GM18526 (cell line): Measurements from ENCODE around the gene RASGEF1C.

Source experiments
- POLR2A ChIP-seq: IDR thresholded peaks from 3 replicates; pipeline ENCODE4 v1.6.1; 2011; ENCODE audit not compliant: insufficient read length; ENCODE audit errors: extremely low read depth

RASGEF1C gene

GRCh38 chr5:180209137-180209581, at the start of gene RASGEF1C:
Gene RASGEF1C, minus strand, starts transcription at chr5:180209211. Its CDS starts 71,159 bp downstream, at chr5:180138052.
- TF ChIP-seq POLR2A = no peak

- no peak for TF ChIP-seq POLR2A
Measured at GRCh38 chr5:180253036-180253824, 44.2 kb upstream of the RASGEF1C start.

- TF ChIP-seq POLR2A = no peak
Measured at GRCh38 chr5:180251887-180252286, 42.9 kb upstream of the RASGEF1C start.

GRCh38 chr5:180251141-180251540, 42.1 kb upstream of the RASGEF1C start:
- no peak for TF ChIP-seq POLR2A

DNA sequence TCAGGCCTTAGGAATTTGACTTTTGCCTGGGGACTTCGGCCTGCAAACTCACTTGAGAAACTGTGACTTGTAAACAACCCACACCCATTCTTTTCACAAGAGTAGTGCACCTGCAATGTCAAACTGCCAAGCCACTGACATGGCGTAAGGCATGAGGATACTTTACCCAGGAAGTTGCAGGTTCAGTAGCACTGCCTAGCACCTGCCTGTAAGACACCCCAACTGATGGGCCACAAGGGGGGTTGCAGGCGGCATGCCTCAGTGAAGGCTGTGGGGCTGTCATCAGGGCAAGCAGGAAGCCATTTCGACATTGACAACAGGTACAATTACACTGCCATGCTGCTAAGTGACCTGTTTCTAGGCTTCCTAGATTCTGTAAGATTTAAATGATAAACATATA, 41.3 kb upstream of the RASGEF1C start:
- TF ChIP-seq POLR2A = no peak

- TF ChIP-seq POLR2A = no peak
Measured at GRCh38 chr5:180241600-180241999, 32.6 kb upstream of the RASGEF1C start.

DNA sequence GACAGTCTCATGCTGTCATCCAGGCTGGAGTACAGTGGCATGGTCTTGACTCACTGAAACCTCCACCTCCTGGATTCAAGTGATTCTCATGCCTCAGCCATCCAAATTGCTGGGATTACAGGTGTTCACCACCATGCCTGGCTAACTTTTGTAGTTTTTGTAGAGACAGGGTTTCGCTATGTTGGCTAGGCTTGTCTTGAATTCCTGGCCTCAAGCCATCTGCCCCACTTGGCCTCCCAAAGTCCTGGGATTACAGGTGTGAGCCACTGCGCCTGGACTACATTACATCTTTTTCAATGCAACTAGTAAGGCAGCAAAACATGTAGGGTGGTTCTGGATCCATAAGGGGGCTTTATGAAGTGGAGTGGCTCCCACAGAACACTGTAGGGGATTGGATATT, 29.6 kb upstream of the RASGEF1C start:
- no peak for TF ChIP-seq POLR2A

- no peak for TF ChIP-seq POLR2A
Measured at GRCh38 chr5:180235846-180236245, 26.8 kb upstream of the RASGEF1C start.

DNA sequence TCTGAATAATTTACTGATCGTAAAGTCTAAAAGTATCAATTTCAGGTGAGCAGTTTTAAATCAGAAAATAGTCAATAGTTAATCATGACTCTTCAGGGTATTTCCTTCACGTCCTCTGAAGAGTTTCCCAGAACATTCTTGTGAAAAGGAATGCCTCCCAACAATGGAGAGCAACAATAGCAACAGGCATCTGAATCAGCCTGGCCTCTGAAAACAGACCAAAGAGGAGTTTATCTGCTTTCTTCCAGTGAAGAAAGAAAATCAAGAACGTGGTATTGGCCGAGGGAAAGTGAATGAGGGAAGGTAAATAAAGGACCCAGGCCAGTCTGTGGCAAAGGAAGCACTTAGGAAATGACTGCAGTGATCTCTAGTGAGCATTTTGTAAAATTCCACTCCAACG, 26.1 kb upstream of the RASGEF1C start:
- no peak for TF ChIP-seq POLR2A

- no peak for TF ChIP-seq POLR2A
Measured at GRCh38 chr5:180234271-180234670, 25.3 kb upstream of the RASGEF1C start.

DNA sequence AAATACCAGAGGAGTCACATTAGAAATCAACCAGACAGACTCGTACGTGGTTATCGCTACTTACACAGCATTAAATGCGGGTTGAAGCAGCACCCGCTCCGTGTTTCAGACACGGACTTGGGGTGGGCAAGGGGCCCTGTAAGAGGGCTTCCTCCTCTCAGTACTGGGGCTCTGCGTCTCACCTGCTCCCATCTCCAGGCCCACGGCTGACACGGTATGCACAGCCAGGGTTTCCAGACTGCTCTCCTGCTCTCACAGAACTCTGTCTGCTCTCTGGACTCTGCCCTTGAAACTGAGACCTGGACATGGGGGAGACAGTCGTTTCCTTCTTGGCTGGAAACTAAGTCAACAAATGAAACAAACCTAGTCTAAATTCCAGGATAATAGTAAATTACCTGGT, 24.7 kb upstream of the RASGEF1C start:
- TF ChIP-seq POLR2A = no peak

GRCh38 chr5:180230017-180230416, 21.0 kb upstream of the RASGEF1C start:
- TF ChIP-seq POLR2A = no peak

DNA sequence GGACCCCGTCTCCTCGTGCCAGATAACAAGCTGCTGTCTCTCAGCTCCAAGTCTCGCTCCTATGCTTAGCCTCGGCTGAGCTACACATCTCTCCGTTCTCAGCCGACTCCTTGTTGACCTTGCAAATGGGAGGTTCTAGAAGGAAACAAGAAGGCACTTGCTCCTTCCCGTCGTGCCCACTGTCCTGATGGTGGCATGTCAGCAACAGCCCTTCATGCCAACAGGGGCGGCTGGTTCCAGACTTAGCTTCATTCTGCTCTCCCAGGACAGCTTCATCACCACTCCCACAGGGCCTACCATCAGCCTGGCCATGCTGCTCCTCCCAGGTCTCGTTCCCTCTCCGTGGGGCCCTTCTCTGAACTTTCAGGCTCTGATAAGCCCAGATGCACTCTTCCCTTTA, 13.0 kb upstream of the RASGEF1C start:
- no peak for TF ChIP-seq POLR2A

- TF ChIP-seq POLR2A = no peak
Measured at GRCh38 chr5:180217797-180218196, 8.8 kb upstream of the RASGEF1C start.

GRCh38 chr5:180216646-180217171, 7.7 kb upstream of the RASGEF1C start:
- no peak for TF ChIP-seq POLR2A

DNA sequence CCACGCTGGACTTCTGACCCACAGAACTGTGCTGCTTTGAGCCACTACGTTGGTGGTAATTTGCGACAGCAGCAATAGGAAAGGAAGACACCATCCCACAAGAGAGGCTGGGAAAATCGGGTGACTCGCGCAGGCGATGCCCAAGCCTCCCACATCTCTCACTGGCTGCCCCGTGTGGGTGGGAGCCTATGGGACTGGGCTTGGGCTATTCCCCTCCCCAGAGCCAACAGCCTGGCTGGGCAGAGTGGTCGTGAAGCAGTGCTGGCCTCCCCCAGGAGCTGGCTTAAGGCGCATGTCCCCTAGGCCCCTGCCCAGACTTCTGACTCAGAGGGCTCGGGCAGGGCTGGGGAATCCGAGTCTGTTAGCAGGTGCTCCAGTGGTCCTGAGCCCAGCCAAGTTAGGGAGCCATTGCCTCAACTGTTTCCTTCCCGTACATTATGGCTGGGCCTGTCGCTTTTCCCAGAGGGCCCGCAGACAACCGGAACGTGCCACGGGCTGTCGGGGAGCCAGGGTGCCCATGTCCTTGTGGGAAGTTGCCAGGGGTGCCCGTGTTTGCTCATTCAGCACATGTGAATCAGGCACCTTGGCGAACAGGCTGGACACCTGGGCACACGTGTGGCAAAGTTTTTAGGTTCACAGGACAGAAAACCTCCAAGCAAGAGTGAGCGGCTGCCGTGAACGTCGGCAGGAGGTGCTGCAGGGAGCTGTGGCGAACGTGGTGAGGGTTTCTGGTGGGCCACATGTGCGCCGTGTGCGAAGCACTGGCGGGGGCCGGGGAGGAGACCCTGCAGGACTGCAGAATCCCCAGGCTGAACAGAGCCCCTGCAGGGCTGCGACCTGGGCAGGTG, 7.0 kb upstream of the RASGEF1C start:
- no peak for TF ChIP-seq POLR2A
